Measurements from ENCODE around the gene KRTAP2-3.
"Not testable (repeated sequence)": the region's sequence is repeated elsewhere in the genome, so short reads cannot be mapped to it uniquely, and the experiment has no call there.

DNA sequence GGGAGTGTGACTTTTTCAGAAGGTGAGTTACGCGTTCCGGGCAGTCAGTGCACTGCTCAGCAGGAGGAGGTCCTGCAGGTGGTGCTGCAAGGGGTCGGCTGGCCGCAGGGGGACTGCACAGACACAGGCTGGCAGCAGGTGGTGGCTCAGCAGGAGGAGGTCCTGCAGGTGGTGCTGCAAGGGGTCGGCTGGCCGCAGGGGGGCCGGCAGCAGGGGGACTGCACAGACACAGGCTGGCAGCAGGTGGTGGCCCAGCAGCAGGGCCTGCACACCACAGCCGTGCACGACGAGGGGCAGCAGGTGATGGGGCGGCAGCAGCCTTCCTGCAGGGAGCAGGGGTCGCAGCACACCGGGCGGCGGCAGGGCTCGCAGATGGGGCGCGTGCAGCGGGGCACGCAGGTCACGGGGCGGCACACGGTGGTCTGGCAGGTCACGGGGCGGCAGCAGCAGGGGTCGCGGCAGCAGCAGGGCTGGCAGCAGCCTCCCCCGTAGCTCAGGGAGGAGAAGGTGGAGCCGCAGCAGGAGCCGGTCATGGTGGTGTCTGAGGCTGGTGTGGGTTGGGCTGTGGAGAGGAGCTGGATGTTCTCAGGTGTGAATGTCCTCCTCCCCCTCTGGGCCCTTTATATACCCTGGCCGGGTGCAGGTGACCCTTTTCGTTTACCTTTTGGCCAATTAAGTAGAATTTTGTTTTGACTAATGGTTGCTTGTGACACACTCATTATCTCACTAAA is 13.0 kb downstream of the KRTAP2-3 start, which contains the start of gene KRTAP2-1:
- TF ChIP-seq CTCF (conservative IDR thresholded peaks at IDR 0.05); EZH2 (IDR thresholded peaks at IDR 0.05; ENCODE audit: low read depth): not testable (repeated sequence)
